NCI-H1092 treated with DMSO at 0.1 percent for 48 hours (cell line): Measurements from ENCODE around the gene TMEM131L.
"Not testable (repeated sequence)": the region's sequence is repeated elsewhere in the genome, so short reads cannot be mapped to it uniquely, and the experiment has no call there.

ENCODE experiments used
- DNase-seq: peaks from one replicate; lab custom pipeline; 2025; lab: John Stamatoyannopoulos, UW

The TMEM131L gene

DNA sequence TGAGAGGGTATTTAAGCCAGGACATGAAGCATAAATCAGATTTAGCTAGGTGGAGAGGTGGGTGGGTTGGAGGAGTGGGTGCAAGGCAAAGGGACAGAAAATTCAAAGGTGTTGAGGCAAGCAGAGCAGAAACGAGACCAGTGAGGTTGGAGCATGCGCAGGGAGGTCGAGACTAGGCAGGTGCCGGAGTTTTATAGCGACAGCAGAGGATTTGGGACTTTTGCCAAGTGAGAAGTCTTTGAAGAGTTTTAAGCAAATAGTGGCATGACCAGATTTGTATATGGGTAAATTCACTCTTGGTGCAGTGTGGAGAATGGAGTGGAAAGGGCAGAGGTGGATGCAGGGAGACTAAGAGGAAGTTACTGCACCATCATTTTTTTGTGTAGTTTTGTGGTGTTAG is 110.9 kb downstream of the TMEM131L start:
- DNase-seq, result peak; percentile 27

DNA sequence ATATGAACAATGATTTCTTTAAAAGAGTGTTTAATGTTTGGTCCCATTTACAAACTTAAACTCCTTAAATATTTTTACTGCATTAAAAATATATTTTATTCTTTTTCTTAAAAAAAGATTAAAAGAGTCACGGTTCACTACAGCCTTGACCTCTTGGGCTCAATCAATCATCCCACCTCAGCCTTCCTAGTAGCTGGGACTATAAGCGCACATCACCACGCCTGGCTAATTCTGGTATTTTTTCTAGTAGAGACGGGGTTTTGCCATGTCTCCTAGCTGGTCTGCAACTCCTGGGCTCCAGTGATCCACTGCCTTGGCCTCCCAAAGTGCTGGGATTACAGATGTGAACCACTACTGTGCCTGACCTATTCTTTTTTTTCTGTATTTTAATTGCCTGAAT is 113.2 kb downstream of the TMEM131L start:
- DNase-seq, result no peak

DNA sequence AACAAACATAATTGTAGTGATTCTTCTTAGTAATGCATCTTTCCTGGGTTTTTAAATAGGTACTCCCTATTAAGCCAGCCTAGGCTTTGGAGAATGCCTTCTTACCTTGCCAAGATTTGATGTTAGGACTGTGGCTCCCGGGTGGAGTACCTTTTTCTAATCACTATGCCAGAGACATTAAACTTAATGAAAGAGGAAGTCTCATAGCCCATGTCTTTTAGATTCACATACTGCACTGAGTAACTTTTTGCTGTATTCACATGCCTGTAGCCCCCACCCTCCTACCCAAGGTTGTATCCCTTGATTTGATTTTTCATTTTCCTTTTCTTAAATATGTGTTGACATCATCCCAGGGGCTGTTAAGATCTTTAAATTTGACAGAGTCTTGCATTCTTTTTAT is 113.7 kb downstream of the TMEM131L start:
- no peak for DNase-seq

DNA sequence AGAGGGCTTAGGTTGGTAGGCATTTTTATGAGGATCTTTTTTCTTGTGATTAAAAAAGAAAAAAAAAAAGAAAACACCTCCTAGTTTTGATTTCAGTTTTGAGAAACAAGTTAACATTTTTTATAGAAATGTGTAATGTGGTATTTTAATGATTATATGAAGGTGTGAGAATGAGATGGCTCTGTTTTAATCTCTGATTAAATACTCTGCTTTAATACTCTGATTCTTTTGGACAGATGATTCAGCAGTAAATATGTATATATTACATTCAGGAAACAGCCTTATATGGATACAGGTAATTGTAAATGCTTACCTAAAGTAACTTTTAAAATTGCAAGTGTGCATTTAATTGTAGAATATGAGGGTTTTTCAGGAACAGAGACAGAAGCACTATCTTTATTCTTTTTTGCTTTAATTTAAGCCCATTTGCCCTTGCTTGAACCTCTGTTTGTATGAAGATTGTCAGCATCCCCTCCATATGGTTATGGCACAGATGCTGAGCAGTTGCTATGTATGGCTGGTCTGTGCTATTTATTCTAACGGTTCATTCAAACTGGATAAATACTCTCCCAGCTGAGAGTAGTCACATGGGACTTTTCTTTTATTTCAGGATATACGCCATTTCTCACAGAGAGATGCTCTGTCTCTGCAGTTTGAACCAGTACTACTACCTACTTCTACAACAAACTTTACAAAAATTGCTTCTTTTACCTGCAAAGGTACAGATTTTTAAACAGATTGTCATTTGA is 117.0 kb downstream of the TMEM131L start:
- no peak for DNase-seq

DNA sequence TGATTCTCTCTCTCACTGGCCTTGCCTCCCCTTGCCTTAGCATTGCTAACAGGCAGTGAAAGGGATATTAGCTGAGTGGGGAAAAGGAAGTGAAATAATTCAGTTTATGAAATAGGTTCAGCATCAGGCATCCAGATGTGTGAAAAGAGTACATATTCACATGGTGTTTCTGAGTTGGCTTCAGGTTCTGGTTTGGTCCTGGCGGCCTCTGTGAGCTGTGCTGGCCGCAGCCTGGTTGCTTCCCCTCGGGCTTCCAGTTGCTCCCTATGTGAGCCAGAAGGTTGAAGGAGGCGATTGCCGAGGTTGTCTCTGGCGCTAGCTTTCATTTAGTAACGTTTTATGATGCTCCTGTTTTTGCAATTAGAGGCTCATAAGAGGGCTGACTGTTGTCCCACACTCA is 118.9 kb downstream of the TMEM131L start:
- DNase-seq, result no peak

DNA sequence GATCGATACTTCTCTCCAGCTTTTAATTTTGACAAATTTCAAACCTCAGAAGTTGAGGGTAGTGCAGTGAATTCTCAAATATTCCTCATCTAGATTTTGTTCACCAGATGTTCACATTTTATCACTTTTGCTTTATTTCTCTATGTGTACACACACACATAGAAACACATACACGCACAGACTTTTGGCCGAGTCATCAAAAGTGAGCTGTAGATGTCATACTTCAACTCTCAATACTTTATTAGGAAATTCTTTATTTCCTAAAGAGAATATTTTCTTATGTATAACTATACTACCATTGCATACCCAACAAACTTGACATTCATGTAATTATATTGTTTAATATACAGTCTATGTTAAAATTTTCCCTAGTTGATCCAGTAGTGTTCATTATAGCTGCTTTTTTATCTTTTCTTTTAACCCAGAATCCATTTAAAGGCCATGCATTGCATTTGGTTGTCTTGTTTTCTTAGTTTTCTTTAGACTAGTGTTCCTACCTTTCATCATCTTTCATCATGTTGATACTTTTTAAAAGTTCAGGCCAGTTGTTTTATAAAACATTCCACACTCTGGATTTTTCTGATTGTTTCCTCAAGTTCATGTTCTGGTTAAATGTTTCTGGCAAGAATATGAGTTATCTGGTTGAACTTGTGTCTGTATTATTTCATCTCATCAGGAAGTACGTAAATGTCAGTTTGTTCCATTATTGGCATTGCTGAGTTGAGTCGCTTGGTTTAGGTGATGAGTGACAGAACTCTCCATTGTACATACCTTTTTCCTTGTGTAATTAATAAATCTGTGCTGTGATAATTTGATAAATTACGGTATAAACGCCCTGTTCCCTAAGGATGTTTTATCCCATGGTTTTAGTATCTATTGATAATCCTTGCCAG is 123.8 kb downstream of the TMEM131L start:
- DNase-seq, result no peak

DNA sequence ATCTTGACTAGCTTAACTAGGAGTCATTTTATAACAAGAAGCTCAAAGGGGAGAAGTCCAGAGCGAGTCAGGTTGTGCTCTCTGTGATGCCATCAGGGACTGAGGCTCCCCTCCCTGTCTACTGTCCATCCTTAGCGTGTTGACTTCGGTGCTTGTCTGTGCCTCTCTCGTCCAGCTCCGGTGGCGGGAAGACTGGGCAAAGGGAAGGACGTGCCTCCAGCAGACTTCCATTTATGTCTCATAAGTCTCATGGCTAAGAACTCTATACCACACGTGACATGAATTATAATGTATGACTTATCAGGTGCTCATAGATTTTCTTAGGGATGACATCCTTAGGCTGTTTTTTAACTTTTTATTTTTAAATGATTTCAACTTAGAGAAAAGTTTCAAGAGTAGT is 125.3 kb downstream of the TMEM131L start:
- DNase-seq, result no peak

DNA sequence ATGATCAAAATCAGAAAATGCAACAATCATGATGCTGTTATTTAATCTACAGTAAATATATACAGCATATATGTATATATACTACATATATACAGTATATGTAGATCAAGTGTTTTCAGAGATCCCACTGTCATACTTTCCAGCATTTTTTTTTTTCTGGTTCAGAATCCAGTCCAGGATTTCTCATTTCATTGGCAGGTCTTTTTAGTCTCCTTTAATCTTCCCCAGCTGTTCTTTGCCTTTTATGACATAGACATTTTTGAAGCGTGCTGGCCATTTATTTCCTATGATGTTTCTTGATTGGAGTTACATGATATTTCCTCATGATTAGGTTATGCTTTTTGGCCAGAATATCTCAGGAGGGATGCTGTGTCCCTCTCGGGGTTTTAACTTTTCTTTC is 125.9 kb downstream of the TMEM131L start:
- DNase-seq, result no peak

DNA sequence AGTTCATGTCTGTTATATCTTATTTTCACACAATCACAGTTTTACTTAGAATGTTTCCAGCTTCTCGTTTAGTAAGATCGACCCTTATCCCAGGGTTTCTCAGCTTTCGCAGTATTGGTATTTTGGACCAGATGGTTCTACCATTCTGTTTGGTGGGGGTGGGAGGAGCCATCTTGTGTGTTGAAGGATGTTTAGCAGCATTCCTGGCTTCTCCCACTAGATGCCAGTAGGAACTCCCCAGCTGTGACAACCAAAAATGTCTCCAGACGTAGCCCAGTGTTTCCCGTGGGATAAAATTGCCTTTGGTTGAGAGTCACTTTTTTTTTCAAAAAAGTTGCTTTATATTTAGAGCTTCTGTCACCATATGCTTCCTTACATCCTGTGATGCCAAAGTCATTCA is 127.0 kb downstream of the TMEM131L start:
- DNase-seq, result no peak

DNA sequence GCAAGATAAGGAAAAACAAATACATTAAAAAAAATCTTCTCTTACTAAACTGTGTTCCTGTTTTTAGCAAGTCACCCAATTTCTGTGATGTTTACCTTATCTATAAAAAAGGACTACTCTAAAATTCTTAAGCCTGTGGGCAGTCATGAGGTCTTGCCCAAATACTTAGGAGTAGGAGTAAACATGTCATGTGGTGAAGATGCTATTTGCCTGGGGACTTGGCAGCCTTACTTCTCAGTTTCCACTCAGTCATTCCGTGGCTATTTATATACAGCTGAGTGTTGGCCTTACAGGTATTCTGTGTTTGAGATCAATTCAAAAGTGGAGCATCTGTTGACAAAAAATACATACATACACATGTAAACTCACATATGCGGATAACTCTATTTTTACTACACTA is 128.1 kb downstream of the TMEM131L start:
- DNase-seq, result no peak

DNA sequence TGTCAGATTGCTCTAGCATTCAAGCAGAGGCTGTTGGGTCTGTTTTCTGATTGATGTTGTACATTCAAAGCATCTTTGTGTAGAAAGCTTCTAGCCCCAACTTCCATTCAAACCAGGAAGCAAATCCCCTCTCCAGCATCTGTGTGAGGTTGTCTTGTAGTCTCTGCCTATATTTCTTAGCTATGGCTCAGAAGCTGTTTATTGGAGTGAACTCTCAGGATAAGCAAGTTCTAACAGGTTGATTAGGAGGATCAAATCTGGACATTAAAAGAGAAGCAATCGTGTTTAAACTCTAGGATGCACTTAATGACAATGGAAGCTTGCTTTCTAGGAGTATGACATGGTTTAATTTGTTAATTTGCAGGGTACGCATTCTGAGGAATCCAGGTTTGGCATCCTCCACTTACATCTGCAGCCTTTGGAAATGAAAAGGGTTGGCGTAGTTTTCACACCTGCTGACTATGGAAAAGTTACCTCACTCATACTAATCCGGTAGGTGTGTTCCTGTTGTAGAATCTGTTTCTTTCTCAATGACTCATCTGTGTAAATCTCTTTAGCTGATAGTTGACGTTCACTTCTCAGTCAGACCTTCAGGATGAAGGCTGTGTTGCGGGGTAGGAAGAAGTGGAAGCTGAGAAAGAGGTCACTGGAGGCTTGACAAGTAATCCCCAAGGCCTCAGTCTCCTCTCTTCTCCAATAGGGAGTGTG is 129.9 kb downstream of the TMEM131L start:
- no peak for DNase-seq

DNA sequence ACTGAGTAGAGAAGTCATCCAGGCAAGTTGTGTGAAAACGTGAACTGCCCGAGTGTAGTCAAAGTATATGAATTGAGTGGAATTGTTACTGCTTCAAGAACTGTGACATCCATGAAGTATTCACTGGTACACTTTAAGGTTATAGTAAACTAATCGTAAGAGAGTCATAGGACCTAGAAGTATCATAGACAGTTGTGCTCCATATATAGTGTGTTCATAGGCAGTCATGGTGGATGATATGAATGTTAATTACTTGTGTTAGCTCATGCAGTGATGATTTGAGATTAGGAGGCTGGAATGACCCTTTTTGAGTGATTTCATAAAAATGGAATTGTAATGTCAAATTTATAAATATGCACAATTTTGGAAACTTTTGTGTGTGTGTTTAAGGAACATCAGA is 136.6 kb downstream of the TMEM131L start:
- no peak for DNase-seq

DNA sequence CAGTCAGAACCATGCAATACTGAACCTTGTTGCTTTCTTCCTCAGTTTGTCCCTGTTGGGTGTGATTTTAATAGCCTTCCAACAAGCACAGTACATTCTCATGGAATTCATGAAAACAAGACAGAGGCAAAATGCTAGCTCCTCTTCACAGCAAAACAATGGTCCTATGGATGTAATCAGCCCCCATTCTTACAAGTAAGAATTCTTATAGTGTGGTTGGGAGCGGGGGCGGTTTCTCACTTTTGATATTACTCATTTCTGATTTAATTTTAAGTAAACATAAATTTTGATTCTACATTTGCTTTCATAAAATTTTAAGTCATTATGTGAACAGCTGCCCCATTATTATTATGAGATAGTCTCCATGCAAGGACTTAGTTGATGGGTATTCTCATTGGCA is 137.1 kb downstream of the TMEM131L start:
- DNase-seq, result no peak

DNA sequence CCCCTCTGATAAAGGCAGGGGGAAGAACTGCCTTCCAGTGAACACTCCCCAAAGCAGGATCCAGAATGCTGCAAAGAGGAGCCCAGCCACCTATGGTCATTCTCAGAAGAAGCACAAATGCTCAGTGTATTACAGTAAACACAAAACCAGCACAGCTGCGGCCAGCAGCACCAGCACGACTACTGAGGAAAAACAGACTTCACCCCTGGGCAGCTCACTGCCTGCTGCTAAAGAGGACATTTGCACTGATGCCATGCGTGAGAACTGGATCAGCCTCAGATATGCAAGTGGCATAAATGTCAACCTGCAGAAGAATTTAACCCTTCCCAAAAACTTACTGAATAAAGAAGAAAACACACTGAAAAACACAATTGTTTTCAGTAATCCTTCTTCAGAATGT is 137.7 kb downstream of the TMEM131L start:
- DNase-seq, result no peak

DNA sequence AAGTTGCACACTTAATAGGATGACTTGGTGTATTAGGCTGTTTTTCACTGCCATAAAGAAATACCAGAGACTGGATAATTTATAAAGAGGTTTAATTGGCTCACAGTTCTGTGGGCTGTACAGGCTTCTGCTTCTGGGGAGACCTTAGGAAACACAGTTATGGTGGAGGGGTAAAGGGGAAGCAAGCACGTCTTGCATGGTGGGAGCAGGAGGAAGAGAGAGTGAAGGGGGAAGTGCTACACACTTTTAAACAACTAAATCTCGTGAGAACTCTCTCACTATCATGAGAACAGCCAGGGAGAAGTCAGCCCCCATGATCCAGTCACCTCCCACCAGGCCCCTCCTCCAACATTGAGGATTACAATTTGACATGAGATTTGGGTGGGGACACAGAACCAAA is 142.9 kb downstream of the TMEM131L start:
- not testable (repeated sequence) for DNase-seq

DNA sequence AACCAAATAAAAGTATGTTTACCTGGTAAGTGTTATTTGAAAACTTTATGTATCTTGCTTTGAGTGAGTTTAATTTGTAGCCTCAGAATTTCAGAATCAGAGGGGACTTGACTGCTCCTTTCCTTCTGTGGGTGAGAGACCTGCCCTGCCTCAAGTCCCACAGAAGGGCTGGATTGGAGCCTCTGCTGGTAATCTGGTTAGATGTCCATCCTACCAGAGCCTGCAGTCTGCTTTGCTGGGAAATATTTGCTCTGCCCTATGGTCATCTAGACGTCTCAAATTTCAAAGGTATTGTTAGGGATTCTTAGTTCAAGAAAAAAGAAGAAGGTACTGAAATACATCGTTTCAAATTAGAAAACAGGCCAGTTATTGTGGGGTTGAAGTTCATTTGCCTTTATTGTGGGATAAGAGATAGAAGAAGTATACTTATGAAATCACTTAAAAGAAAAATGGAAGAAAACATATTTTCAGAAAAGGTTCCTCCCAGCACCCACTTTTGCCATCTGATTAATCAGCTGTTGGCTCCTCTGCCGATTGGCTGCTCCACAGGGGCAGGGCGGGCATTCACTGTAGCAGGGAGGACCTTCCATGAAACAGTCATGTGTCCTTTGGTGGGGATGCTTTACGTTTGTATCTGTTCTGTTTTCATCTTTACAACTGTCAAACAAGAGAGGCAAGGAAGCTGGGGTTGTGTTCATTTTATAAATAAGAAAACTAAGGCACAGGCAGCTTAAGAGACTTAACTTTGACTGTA is 144.6 kb downstream of the TMEM131L start:
- DNase-seq, result no peak

DNA sequence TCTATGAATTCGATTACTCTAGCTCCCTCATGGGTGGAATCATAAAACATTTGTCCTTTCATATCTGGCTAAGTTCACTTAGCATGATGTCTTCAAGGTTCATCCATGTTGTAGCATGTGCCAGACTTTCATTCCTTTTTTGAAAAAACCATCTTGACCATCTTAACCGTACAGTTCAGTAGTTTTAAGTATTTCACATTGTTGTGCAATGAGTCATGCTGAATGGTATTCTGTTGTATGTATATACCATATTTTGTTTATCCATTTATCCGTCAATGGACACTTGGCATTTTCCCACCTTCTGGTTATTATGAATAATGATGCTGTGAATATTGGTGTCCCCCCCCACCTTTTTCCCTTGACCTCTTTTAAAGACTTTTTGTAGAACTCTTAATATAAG is 145.5 kb downstream of the TMEM131L start:
- no peak for DNase-seq

DNA sequence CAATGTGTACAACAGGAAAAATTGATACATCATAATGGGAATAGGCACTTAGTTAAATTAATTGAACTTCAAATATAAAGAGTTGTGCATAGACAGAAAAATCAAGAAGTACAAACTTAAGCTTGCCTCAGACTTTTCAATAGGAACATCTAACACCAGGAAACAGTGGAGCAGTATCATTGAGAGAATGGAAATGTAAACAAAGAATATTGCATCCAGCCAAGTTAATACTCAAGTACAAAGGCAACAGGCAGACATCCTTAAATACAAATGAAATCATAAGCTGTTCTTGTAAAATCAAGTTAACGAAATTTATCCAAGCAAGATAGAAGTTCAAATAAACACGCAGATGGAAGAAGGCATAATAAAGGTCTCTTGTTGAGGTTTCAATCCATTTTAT is 146.7 kb downstream of the TMEM131L start:
- no peak for DNase-seq

DNA sequence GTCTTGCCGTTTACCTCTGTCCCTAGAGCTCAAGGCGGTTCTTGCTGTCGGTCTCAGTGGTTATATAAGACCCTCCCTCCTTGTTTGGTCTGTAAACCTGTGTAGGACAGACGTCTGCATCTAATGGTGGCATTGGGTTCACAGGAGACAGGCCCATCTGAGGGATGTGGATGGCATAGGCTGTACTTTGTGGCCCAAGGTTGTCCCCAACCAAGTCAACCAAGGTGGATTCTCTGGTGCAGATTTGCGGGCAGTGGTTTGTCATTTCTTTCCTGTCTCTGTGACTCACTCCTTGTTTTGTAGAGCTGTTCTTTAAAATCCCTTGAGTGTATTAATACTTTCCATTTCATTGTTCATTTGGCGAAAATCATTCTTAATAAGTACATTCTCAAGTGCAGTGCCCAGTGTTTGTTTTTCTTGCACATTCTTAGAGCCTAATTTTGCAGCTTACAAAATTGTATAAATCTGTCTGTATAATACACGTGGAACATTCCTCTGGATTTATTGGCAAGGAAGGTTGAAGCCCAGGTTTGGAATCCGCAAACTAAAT is 149.9 kb downstream of the TMEM131L start:
- no peak for DNase-seq

DNA sequence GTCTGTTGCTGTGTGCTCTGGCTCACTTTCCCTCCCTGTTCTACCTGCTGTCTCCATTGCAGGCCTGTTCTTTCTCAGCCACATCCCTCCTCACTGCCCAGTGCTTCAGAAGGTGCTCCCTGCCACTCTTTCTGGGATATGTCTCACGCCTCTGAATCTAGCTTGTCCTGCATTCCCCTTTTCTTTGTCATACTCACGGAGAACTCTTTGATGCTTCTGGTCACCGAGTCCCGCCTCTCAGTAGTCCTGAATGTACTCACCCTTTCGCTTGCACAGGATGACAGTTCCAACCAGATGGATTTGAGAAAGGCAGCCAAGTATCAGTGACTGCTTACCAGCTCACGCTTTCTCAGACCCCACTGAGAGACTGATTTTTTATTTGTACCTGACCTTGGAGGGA is 152.7 kb downstream of the TMEM131L start:
- no peak for DNase-seq

DNA sequence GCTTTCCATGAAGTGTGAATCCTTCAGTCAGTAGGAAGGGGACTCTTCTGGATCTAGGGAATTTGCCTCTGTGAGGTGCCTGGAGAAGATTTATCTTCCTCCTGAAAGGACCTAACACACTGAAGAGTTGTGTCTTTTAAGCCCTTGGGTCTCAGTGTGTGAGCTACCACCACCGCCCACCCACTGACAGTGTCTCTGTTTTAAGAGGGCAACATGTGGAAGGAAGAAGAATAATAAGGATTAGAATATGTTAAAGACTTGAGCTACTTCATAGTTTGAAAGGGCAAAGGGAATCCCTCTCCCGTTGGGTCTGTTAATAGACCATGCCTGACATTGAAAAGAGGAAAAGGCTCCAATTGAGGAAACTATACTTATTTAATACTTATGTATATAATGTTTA is 153.7 kb downstream of the TMEM131L start:
- no peak for DNase-seq

DNA sequence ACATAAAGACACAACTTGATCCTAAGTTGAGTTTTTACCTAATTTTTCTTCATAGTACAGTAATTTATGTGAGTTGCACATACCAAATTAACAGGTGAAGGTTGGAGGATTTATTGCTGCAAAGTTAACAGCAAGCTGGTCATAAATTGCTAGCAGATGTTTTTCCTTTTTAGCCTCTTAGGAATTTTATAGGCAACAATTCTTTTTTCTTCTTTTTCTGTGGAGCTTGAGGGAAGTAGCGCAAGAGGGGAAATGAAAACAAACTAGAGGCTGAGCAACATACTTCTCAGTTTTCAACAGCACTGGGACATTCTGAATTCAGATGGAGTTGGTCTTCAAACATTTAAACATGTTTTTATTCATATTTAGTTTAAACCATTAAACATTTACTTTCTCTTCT is 154.2 kb downstream of the TMEM131L start:
- DNase-seq, result no peak
